Effector CD4-positive, alpha-beta T cell (primary cell): ENCODE results near the gene ALDH6A1.

Experiments used
- DNase-seq: peaks from one replicate; pipeline ENCODE4 v3.0.0-alpha.2; 2020

The ALDH6A1 gene

DNA sequence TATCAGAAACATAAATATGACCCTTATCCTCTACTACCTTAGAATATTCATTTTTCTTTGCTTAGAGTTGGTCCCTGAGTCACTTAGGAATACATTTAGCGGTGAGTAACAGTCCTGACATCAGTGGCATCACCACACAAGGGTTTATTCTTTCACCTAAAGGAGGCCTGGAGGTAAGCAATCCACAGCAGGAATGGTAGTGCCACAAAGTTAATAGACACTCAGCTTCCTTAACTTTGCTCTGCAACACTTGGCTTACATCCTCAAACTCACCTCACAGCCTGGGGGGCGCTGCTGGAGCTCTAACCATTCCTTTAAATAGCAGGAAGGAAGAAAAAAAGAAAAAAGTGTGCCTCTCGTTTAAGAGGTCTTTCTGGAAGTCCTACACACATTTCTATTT is 36.0 kb downstream of the ALDH6A1 start:
- no peak for DNase-seq

DNA sequence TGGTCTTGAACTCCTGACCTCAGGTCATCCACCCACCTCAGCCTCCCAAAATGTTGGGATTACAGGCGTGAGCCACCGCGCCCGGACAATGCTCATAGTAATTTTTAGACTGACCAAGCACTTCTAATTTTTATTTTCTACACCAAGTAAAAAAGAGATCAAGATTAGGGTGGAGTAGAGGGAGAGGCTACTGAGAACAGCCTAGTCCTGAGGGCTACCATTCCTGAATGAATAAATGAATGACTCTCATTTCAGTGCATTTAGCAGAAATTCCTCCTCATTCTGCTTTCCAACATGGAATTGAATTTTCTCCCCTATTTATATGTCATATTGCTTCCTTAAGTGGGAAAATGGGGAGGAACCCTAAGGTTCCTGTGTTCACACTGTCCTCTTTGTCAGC is 38.7 kb downstream of the ALDH6A1 start:
- no peak for DNase-seq

DNA sequence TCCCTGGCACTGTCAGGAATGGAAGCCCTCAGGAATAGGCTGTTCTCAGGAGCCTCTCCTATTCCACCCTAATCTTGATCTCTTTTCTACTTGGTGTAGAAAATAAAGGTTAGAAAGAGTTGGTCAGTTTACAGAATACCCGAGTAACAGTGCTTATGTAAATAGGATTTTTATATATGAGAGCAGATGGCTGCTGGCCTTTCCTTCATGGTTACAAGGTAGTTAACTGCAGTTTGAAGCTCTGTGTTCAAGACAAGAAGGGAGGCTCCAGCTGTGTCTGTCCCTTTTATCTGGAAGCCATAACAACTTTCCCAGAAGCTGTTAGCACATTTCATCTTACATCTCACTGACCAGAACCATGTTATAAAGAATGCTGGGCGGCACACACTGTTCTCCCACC is 42.0 kb downstream of the ALDH6A1 start:
- no peak for DNase-seq

DNA sequence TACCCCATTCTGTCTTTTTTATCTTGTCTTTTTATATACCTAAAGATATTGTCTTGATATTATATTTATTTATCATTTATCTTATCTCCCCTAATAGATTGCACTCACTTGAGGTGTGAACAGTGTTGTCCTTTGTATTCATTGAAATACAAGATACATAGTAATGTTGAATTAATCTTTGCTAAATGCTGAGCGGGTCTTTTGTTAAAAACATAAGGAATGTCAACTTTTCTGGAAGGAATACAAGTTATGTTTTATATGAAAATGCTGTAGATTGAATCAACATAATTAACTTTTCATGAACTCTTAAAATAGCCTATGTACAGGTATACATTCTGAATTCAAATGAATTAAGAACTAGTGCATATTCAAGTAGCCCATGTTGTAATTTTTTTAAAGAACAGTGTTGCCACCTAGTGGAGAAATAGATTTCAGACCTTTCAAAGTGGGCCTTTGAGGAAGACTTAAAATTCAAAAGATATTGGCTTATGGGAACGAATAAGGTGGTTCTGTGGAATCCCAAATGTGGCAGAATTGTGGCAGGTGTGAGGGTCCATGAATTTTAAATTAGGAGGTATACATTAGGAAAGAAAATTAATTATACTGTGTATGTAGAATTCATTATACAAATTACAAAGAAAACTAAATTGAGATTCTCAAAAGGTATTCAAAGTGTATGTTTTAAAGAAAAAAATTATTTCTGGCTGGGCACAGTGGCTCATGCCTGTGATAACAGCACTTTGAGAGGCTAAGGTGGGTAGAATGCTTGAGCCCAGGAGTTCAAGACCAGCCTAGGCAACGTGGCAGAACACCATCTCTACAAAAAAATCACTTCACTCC is 46.0 kb downstream of the ALDH6A1 start:
- DNase-seq, result no peak

DNA sequence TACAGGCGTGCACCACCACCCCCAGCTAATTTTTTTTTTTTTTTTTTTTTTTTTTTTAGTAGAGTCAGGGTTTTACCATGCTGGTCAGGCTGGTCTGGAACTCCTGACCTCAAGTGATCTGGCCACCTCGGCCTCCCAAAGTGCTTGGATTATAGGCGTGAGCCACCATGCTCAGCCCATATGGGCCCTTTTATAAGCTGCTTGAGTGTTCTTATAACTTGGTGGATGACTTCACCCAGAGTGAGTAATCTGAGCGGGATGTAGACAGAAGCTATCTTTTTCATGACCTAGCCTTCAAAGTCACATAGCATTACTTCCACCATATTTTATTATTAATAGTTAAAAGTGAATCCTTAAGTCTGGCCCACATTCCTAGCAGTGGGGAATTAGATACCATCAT is 48.7 kb downstream of the ALDH6A1 start:
- no peak for DNase-seq

DNA sequence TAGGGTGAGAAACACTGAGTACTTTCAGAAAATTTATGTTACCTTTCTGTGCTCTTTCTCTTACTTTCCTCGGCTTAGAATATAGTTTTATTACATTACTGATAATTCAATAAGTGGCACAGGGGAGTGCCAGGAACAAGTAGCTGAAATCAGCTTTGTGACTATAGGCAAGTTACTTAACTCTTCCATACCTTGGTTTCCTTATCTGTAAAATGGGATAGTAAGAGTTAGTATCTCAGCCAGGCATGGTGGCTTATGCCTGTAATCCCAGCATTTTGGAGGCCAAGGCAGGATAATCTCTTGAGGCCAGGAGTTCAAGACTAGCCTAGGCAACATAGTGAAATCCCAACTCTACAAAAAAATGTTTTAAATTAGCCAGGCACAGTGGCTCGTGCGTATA is 49.7 kb downstream of the ALDH6A1 start:
- no peak for DNase-seq

DNA sequence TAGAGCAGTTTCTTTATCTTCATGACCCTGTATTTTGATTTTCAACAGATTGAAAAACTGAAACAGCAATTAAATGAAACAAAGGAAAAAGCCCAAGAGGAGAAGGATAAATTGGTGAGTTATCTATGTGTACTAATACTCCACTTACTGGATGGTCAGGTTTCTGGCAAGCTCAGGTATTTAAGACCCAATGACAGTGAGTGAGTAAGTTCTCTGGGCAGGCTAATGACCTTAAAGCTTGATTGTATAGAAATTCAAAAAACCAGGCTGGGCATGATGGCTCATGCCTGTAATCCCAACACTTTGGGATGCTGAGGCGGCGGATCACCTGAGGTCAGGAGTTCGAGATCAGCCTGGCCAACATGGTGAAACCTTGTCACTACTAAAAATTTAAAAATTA is 55.1 kb downstream of the ALDH6A1 start:
- DNase-seq, result no peak

DNA sequence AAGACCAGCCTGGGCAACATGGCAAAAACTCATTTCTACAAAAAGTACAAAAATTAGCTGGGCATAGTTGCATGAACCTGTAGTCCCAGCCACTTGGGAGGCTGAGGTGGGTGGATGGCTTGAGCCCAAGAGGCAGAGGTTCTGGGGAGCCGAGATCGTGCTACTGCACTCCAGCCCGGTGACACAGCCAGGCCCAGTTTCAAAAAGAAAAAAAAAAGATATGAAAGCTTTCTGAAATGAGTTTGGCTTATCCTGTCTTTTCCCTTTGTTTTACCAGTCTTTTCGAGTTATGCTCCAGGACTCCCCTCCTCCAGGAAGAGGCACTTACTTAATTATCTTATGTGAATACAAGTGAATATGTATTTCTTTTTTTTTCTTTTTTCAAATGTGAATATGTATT is 61.9 kb downstream of the ALDH6A1 start:
- DNase-seq, result no peak

DNA sequence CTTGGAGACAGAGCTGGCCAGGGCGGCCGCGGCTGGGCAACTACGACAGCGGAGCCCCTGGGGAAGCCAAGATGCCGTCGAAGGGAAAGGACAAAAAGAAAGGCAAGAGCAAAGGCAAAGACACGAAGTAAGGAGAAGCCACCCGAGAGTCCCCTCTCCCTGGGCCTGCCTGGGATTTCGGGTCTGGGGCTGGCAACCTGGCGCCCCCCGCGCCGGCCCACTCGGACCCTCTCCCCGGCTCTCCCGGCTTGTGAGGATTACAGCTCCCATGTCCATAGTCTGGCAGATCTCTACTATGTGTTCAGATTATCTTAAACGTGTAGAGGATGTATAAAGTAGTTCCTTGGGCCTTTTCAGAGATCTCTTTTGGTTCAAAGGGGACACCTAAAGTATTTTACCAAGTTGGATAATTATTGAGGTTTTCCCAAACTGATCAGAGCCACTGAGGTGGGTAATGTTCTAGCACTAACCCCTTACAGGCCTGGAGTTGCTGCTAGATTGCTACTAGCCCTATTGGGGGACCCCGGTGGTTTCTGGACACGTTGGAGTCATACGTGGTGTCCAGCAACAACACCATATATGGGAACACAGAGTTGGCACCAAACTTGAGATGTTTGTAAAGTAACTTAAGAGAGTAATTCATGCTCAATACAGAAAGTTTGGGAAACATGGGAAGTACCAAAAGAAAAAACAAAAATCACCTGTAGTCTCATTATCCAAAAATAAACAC is 64.7 kb downstream of the ALDH6A1 start:
- DNase-seq, result no peak

DNA sequence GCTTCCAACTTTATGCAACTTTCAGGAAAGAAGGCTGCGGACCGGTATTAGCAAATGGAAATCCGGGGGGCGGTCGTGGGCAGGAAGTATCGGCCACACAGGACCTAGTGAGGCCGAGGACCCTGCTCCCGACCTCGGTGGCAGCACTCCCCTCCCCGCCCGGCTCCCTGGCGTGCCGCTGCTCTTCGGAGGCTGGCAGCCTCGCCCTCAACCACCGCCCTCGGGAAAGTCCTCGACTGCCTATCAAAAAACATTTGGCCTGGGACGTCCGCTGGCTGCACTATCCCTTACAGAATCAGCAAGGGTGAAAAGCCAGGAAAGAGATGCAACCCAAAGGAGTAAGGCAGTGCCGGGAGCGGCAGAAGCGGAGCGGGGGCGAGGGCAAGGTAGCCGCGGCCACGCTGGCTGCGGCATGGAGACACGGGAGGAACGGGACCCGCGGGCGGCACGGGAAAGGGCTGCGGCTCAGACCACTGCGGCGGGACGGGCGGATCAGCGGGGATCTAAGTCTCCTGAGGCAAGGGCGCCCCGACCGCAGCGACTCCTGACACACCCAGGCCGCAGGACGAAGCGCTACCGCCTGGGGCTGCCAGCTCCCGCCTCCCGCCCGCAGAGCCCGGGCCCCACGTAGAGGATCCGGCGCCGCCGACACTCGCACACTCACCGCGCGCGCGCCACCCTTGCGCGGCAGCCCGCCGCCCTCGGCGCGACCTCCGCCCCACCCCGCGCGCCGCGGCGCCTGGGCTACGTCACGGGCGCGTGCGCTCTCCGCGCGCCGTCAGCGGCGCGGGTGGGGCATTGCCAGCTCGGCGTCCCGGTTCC is 65.5 kb downstream of the ALDH6A1 start, which contains the start of the genes BBOF1 and ENTPD5:
Gene BBOF1, plus strand, starts transcription at position 764 of the 822 bp plus-strand sequence. CDS start 130 bp downstream, outside the sequence.
Gene ENTPD5, minus strand, starts transcription at position 703 of the 822 bp plus-strand sequence. CDS start 31,186 bp downstream, outside the sequence.
- DNase-seq, result peak; percentile 79

DNA sequence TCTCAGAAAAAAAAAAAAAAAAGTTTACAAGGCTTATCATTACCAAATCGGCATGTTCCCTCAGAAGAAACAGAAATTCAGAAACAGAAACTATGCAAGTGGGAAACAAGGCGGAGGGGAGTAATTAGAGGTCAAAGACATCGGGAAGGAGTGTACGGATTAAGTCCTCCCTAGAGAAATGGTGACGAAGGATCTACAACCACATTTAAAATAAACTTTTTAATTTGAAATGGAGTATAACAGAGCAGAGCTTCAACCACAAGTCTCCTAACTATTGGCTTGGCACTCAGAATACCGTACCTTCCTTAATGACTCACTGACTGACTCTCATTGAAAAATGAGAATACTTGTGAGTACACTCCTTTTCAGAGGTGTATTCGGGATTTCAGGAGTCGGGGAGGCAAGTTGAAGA is 66.1 kb downstream of the ALDH6A1 start:
- no peak for DNase-seq

DNA sequence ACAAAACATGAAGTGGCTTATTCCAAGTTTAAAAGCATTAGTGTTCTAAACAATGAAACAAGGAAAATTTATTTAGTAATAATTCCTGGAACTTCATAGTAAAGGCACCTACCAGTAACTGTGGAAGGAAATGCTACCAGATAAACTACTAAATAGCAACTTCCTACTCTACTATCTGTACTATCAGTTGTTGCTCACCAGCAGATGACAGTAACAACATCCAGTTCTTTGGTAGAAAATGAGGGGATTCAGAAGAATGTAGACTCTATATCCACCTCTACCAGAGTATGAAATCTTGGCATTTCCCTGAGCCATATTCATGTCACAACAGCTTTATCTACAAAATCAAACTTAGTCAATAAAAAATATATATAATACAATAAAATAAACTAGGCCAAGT is 68.3 kb downstream of the ALDH6A1 start:
- no peak for DNase-seq

DNA sequence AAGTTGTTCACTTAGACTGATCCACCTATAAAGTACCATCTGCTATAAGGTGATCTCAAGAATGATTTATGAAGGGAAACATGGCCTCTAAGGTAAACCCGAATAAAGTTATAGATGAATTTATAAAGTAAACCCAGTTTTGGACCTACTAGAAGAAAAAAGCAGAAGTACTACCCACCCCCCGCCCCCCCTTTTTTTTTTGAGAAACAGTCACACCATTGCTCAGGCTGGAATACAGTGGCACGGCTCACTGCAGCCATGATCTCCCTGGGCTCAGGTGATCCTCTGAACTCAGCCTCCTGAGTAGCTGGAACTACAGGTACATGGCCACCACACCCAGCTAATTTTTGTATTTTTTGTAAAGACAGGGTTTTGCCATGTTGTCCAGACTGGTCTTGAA is 69.1 kb downstream of the ALDH6A1 start:
- DNase-seq, result no peak

DNA sequence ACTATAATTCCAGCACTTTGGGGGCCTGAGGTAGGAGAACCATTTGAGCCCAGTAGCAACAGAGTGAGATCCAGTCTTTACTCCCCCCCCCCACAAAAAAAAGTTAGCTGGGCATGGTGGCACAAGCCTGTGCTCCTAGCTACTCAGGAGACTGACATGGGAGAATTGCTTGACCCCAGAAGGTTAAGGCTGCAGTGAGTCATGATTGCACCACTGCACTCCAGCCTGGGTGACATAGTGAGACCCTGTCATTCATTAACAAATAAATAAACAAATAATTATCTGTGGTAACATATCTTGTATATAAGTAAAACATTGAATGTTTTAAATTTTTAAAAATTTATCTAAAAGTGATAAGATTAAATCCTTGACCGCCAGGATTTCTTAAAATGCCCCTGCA is 70.0 kb downstream of the ALDH6A1 start:
- DNase-seq, result no peak

DNA sequence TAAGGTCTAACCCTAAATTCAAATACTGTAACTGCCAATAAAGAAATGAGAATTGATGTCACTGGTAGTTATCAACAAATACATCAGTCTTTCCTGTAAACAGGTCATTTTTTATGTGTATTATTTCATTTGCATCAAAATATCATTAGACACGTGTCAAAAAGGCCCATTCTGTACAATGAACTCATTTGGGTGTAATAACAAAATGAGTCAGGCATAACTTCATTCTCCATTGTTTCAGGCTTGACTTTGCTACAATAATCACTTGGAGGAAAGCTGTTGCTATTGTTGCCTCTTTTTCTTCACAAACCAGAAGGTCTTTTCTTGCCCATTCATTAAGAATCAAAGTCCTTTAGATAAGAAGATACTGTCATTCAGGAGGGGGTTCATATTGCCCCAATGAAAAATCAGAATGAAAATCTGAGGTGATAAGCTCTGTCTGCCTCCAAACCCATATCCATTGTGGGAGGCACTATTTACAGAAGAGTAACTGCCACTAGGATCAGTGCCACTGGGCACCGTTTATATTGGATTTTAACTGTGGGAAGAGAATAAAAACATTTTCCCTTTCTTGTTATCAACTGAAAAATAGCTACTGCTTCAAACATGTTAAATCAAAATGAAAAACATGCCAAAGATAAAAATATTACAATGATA is 75.3 kb downstream of the ALDH6A1 start:
- DNase-seq, result no peak
